ENCODE measurements around the gene OSBPL3.

DNA sequence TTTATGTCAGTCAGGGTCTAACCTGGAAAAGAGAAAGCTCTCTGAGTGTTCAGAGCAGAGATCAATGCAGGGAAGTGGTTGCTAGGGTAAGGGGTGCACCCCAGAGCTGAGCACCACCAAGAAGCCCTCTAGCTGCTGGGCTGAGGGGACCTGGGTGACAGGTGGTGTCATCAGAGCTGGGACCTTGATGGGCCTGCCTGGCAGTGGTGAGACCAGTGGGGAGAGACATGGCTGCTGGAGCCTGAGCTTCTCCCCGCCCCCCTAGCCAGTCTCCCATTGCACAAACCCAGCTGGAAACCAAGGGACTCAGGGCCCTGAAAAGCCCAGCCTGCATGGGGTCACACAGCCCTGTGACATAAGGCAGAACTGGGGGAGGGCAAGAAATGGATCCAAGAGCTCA is 49.1 kb upstream of the OSBPL3 start:
- TF ChIP-seq, protein P1, sequence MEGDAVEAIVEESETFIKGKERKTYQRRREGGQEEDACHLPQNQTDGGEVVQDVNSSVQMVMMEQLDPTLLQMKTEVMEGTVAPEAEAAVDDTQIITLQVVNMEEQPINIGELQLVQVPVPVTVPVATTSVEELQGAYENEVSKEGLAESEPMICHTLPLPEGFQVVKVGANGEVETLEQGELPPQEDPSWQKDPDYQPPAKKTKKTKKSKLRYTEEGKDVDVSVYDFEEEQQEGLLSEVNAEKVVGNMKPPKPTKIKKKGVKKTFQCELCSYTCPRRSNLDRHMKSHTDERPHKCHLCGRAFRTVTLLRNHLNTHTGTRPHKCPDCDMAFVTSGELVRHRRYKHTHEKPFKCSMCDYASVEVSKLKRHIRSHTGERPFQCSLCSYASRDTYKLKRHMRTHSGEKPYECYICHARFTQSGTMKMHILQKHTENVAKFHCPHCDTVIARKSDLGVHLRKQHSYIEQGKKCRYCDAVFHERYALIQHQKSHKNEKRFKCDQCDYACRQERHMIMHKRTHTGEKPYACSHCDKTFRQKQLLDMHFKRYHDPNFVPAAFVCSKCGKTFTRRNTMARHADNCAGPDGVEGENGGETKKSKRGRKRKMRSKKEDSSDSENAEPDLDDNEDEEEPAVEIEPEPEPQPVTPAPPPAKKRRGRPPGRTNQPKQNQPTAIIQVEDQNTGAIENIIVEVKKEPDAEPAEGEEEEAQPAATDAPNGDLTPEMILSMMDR (IDR thresholded peaks at IDR 0.05), result no peak
- no peak for TF ChIP-seq POLR2AphosphoS5 (IDR thresholded peaks at IDR 0.05; ENCODE audit: insufficient read depth in 1 of 2, low read depth in 1 of 2)
